SK-N-MC (cell line): ENCODE results near the gene HOXA1.

ENCODE experiments used
- EZH2 ChIP-seq: fragments of 200-600 bp; sonication (generic); IDR thresholded peaks from one replicate; pipeline ENCODE4 v1.6.1; 2017; ENCODE audit warnings: antibody characterized with exemption
- POLR2AphosphoS5 ChIP-seq: IDR thresholded peaks from 2 replicates; pipeline ENCODE4 v1.6.1; 2012; ENCODE audit warnings: mild to moderate bottlenecking, low read depth, low read length, borderline replicate concordance

GRCh38 chr7:27082171-27082570, 13.6 kb downstream of the HOXA1 start:
- TF ChIP-seq POLR2AphosphoS5, result no peak
- TF ChIP-seq EZH2, result no peak
